Transverse colon (tissue), 4 donors: ENCODE results near the gene SMIM3. TPM values are rescaled to one million over a fixed set of nuclear protein-coding genes. Genes with fewer than 3 reads are reported as not detected.
"Not testable (repeated sequence)": the region's sequence is repeated elsewhere in the genome, so short reads cannot be mapped to it uniquely, and the experiment has no call there.

Experiments used
- DNase-seq: peaks from one replicate; pipeline ENCODE4 v3.0.0-alpha.2; 2019
- H3K27ac ChIP-seq, 4 donors: fragments of 200-600 bp; sonication (generic); 2 replicates each; pipeline ENCODE4 v1.5.1; 2016 to 2018; ENCODE audit warnings: inconsistent platforms in 4 of 4
- H3K27me3 ChIP-seq: fragments of 200-600 bp; sonication (generic); 2 replicates; pipeline ENCODE4 v1.5.1; 2017; ENCODE audit warnings: inconsistent platforms
- H3K36me3 ChIP-seq, 4 donors: fragments of 200-600 bp; sonication (generic); 2 replicates each; pipeline ENCODE4 v1.5.1; 2017 to 2019; ENCODE audit warnings: inconsistent platforms in 4 of 4
- H3K4me1 ChIP-seq, 4 donors: fragments of 200-600 bp; sonication (generic); 2 replicates each; pipeline ENCODE4 v1.5.1; 2017 to 2020; ENCODE audit warnings: inconsistent platforms in 4 of 4
- H3K4me3 ChIP-seq, 4 donors: fragments of 200-600 bp; sonication (generic); 1 replicate in 1 of 4; 2 replicates in 3 of 4; pipeline versions ENCODE4 v1.5.1 to v1.6.1; 2017 to 2019; ENCODE audit warnings: inconsistent platforms in 4 of 4
- H3K9me3 ChIP-seq, 2 donors: fragments of 200-600 bp; sonication (generic); 2 replicates each; pipeline ENCODE4 v1.5.1; 2017 to 2019; ENCODE audit warnings: inconsistent platforms in 2 of 2
- CTCF ChIP-seq, 5 experiments: fragments of 200-600 bp in 3 of 5; fragments of 450-650 bp in 2 of 5; sonication (generic) in 3 of 5; IDR thresholded peaks; 1 replicate in 2 of 5; 2 replicates in 3 of 5; pipeline ENCODE4 v1.5.1; 2016 to 2017; ENCODE audit warnings: antibody characterized with exemption in 5 of 5, inconsistent platforms in 3 of 5, mild to moderate bottlenecking in 2 of 5, moderate library complexity in 1 of 5
- EP300 ChIP-seq: sonication (generic); formaldehyde crosslinking; IDR thresholded peaks from one replicate; pipeline ENCODE4 v1.6.1; 2017; ENCODE audit warnings: antibody characterized with exemption, low read depth
- POLR2A ChIP-seq: fragments of 450-650 bp; IDR thresholded peaks from one replicate; pipeline ENCODE4 v1.6.1; 2016; ENCODE audit warnings: antibody characterized with exemption, mild to moderate bottlenecking, moderate library complexity
- POLR2AphosphoS5 ChIP-seq, 3 donors: sonication (generic); formaldehyde crosslinking; IDR thresholded peaks; one replicate each; pipeline ENCODE4 v1.6.1; 2016; ENCODE audit warnings: antibody characterized with exemption in 3 of 3
- WGBS, 2 donors: methylation state at CpG; one replicate each; pipeline ENCODE4 v1.1.5; 2018; ENCODE audit warnings: low coverage in 1 of 2; 5-methylcytosine and 5-hydroxymethylcytosine counted together
- in situ Hi-C, 4 donors: fragments of 200-750 bp; cut with MboI; loops; one replicate each; pipeline versions ENCODE4 v1.15.0 to v1.15.1; 2017; ENCODE audit warnings: low sequenced_read_pairs in 3 of 4, low pct_ligation_motif_present in 1 of 4, low pct_unique_long_range_greater_than_20kb in 1 of 4
- intact Hi-C: fragments of 100-400 bp; cut with DNase I; formaldehyde crosslinking; loops from one replicate; pipeline ENCODE4 v1.15.1; 2023; ENCODE audit warnings: low total_unique reads
- total RNA-seq, 4 donors: library from RNA; depleted of rRNA; stranded (reverse); fragments of >200 nt; gene quantifications; one replicate each; pipeline ENCODE4 v1.1.0, GENCODE V29; 2016

Gene SMIM3
- total RNA-seq, 4 donors from 2014 or later = 19.1 to 22.4 (median 20.4) TPM

GRCh38 chr5:150836064-150836463 is 57.5 kb downstream of the SMIM3 start:
- no peak overlapping the region for H3K27ac ChIP-seq
- in situ Hi-C loops = loop anchor here in 1 of 4 donors (25.0 kb wide), 1 partner anchor 274 kb away; no protein-coding TSS in a partner anchor
- H3K4me3 ChIP-seq = no peak overlapping the region
- 75 to 95% methylated on average over 5 of the region's 5 CpGs for WGBS, 2 donors
- no peak for DNase-seq
- TF ChIP-seq POLR2AphosphoS5 (IDR thresholded peaks at IDR 0.05) (no peak), CTCF (IDR thresholded peaks at IDR 0.05) (no peak), POLR2A (no peak), EP300 (no peak)
- no peaks in the 10 kb centered on the region for H3K36me3 ChIP-seq
- peaks cover under 1 to 16% of the 10 kb centered on the region in 2 donors for H3K9me3 ChIP-seq
- H3K27me3 ChIP-seq = peaks cover 23% of the 10 kb centered on the region
- no peaks in the 10 kb centered on the region for H3K4me1 ChIP-seq
- intact Hi-C loops = no loop called here

GRCh38 chr5:150836703-150837102 is 58.1 kb downstream of the SMIM3 start:
- Histone ChIP-seq H3K9me3 (peaks cover 0 to 9% of the 10 kb centered on the region in 2 donors), H3K4me1 (no peaks in the 10 kb centered on the region), H3K27me3 (peaks cover 23% of the 10 kb centered on the region), H3K36me3 (no peaks in the 10 kb centered on the region), H3K27ac (no peak overlapping the region), H3K4me3 (no peak overlapping the region)
- intact Hi-C loops = no loop called here
- in situ Hi-C loops = loop anchor here in 1 of 4 donors (25.0 kb wide), 1 partner anchor 274 kb away; no protein-coding TSS in a partner anchor
- DNase-seq = no peak
- 92 to 93% methylated on average over 3 of the region's 3 CpGs for WGBS, 2 donors
- TF ChIP-seq POLR2AphosphoS5 (IDR thresholded peaks at IDR 0.05) = no peak
- TF ChIP-seq CTCF (IDR thresholded peaks at IDR 0.05) = no peak
- TF ChIP-seq EP300 = no peak
- TF ChIP-seq POLR2A = no peak

- intact Hi-C loops = loop anchor here (5.0 kb wide), 2 partner anchors 43 to 283 kb away; no protein-coding TSS in a partner anchor
- H3K4me3 ChIP-seq, H3K27ac ChIP-seq, H3K27me3 ChIP-seq, H3K4me1 ChIP-seq, H3K36me3 ChIP-seq, DNase-seq, H3K9me3 ChIP-seq: not testable (repeated sequence)
- in situ Hi-C loops = loop anchor here in 3 of 4 donors (10.0 to 25.0 kb wide), 2 partner anchors 281 to 283 kb away; no protein-coding TSS in a partner anchor
- WGBS, 2 donors = 86% methylated on average over 31 of the region's 32 CpGs; no CpG with 5 or more reads in 1 of the 2 donors
Measured at GRCh38 chr5:150845185-150845859, 66.8 kb downstream of the SMIM3 start.

- not testable (repeated sequence) for H3K36me3 ChIP-seq, H3K4me3 ChIP-seq, H3K27me3 ChIP-seq, H3K4me1 ChIP-seq, DNase-seq, H3K9me3 ChIP-seq
- H3K27ac ChIP-seq = peak within 1 kb of the TSS in 1 of 4 donors; percentile 15
- WGBS, 2 donors = 52% methylated on average over 2 of the region's 3 CpGs; no CpG with 5 or more reads in 1 of the 2 donors
- intact Hi-C loops = loop anchor here (5.0 kb wide), 2 partner anchors 44 to 284 kb away; no protein-coding TSS in a partner anchor
- in situ Hi-C loops = loop anchor here in 3 of 4 donors (10.0 to 25.0 kb wide), 2 partner anchors 281 to 284 kb away; no protein-coding TSS in a partner anchor
Measured at GRCh38 chr5:150846308-150846653, 67.7 kb downstream of the SMIM3 start, which contains the start of gene IRGM. Gene IRGM, plus strand, starts transcription at chr5:150846521. Its CDS starts 1,603 bp downstream, at chr5:150848124.

Other genes with a start within 250 kb of the SMIM3 start
- gene SYNPO, start 138.1 kb upstream of the SMIM3 start, total RNA-seq = 10 to 100 TPM; 15.5 to 89.4 (median 41.8) TPM
- not detected for gene MYOZ3, start 117.5 kb upstream of the SMIM3 start, total RNA-seq
- 10 to 100 TPM; 22.1 to 40.6 (median 35.6) TPM for gene RBM22, start 77.7 kb upstream of the SMIM3 start, total RNA-seq
- 10 to 100 TPM; 23.2 to 55.3 (median 42.4) TPM for gene DCTN4, start 19.7 kb upstream of the SMIM3 start, total RNA-seq
- under 1 TPM in 1 of 4 donors, not detected in 3; 0.82 TPM for gene IRGM, start 67.8 kb downstream of the SMIM3 start, total RNA-seq
- gene ZNF300, start 126.2 kb downstream of the SMIM3 start, total RNA-seq = 1 to 10 TPM; 1.4 to 4.8 (median 3.2) TPM
- 100 to 1,000 TPM; 252 to 758 (median 352) TPM for gene GPX3, start 241.8 kb downstream of the SMIM3 start, total RNA-seq